Measurements from ENCODE around the gene PLXDC2.

Gene PLXDC2

GRCh38 chr10:19853831-19854230 is 37.6 kb downstream of the PLXDC2 start:
- Histone ChIP-seq H3K4me1 (ENCODE audit: control insufficient read depth in 1 of 2, insufficient read depth in 2 of 2, low read length in 2 of 2) (no peaks in the 10 kb centered on the region), H3K9ac (ENCODE audit: low read depth in 1 of 2, low read length in 2 of 2) (no peak overlapping the region), H3K4me3 (ENCODE audit: low read depth in 1 of 2, low read length in 2 of 2) (no peak overlapping the region), H3K27ac (ENCODE audit: low read depth, low read length) (no peak overlapping the region), H3K27me3 (ENCODE audit: control insufficient read depth in 1 of 2, insufficient read depth in 2 of 2, low read length in 2 of 2) (no peaks in the 10 kb centered on the region), H3K9me3 (ENCODE audit: control insufficient read depth in 1 of 2, low read length in 2 of 2) (no peaks in the 10 kb centered on the region), H3K36me3 (ENCODE audit: control insufficient read depth in 1 of 2, insufficient read depth in 2 of 2, low read length in 2 of 2) (no peaks in the 10 kb centered on the region)

- no peak overlapping the region for H3K4me3 ChIP-seq (ENCODE audit: low read depth in 1 of 2, low read length in 2 of 2)
- H3K27ac ChIP-seq (ENCODE audit: low read depth, low read length), result no peak overlapping the region
- H3K9ac ChIP-seq (ENCODE audit: low read depth in 1 of 2, low read length in 2 of 2), result no peak overlapping the region
- H3K4me1 ChIP-seq (ENCODE audit: control insufficient read depth in 1 of 2, insufficient read depth in 2 of 2, low read length in 2 of 2), result no peaks in the 10 kb centered on the region
- no peaks in the 10 kb centered on the region for H3K27me3 ChIP-seq (ENCODE audit: control insufficient read depth in 1 of 2, insufficient read depth in 2 of 2, low read length in 2 of 2)
- no peaks in the 10 kb centered on the region for H3K36me3 ChIP-seq (ENCODE audit: control insufficient read depth in 1 of 2, insufficient read depth in 2 of 2, low read length in 2 of 2)
- H3K9me3 ChIP-seq (ENCODE audit: control insufficient read depth in 1 of 2, low read length in 2 of 2), result no peaks in the 10 kb centered on the region
These were observed 41.6 kb downstream of the PLXDC2 start for GRCh38 chr10:19857876-19858275.

GRCh38 chr10:19860107-19860506 is 43.9 kb downstream of the PLXDC2 start:
- H3K4me3 ChIP-seq (ENCODE audit: low read depth in 1 of 2, low read length in 2 of 2), result no peak overlapping the region
- H3K27ac ChIP-seq (ENCODE audit: low read depth, low read length), result no peak overlapping the region
- H3K36me3 ChIP-seq (ENCODE audit: control insufficient read depth in 1 of 2, insufficient read depth in 2 of 2, low read length in 2 of 2), result no peaks in the 10 kb centered on the region
- H3K4me1 ChIP-seq (ENCODE audit: control insufficient read depth in 1 of 2, insufficient read depth in 2 of 2, low read length in 2 of 2), result no peaks in the 10 kb centered on the region
- H3K9ac ChIP-seq (ENCODE audit: low read depth in 1 of 2, low read length in 2 of 2), result no peak overlapping the region
- H3K27me3 ChIP-seq (ENCODE audit: control insufficient read depth in 1 of 2, insufficient read depth in 2 of 2, low read length in 2 of 2), result no peaks in the 10 kb centered on the region
- no peaks in the 10 kb centered on the region for H3K9me3 ChIP-seq (ENCODE audit: control insufficient read depth in 1 of 2, low read length in 2 of 2)

- Histone ChIP-seq H3K27me3 (ENCODE audit: control insufficient read depth in 1 of 2, insufficient read depth in 2 of 2, low read length in 2 of 2) (no peaks in the 10 kb centered on the region), H3K9ac (ENCODE audit: low read depth in 1 of 2, low read length in 2 of 2) (no peak overlapping the region), H3K36me3 (ENCODE audit: control insufficient read depth in 1 of 2, insufficient read depth in 2 of 2, low read length in 2 of 2) (no peaks in the 10 kb centered on the region), H3K4me3 (ENCODE audit: low read depth in 1 of 2, low read length in 2 of 2) (no peak overlapping the region), H3K4me1 (ENCODE audit: control insufficient read depth in 1 of 2, insufficient read depth in 2 of 2, low read length in 2 of 2) (no peaks in the 10 kb centered on the region), H3K9me3 (ENCODE audit: control insufficient read depth in 1 of 2, low read length in 2 of 2) (no peaks in the 10 kb centered on the region), H3K27ac (ENCODE audit: low read depth, low read length) (no peak overlapping the region)
These were observed 46.7 kb downstream of the PLXDC2 start for GRCh38 chr10:19862811-19863515.

GRCh38 chr10:19865676-19866075 is 49.4 kb downstream of the PLXDC2 start:
- no peak overlapping the region for H3K9ac ChIP-seq (ENCODE audit: low read depth in 1 of 2, low read length in 2 of 2)
- no peaks in the 10 kb centered on the region for H3K9me3 ChIP-seq (ENCODE audit: control insufficient read depth in 1 of 2, low read length in 2 of 2)
- H3K27ac ChIP-seq (ENCODE audit: low read depth, low read length), result no peak overlapping the region
- H3K4me3 ChIP-seq (ENCODE audit: low read depth in 1 of 2, low read length in 2 of 2), result no peak overlapping the region
- H3K4me1 ChIP-seq (ENCODE audit: control insufficient read depth in 1 of 2, insufficient read depth in 2 of 2, low read length in 2 of 2), result no peaks in the 10 kb centered on the region
- no peaks in the 10 kb centered on the region for H3K36me3 ChIP-seq (ENCODE audit: control insufficient read depth in 1 of 2, insufficient read depth in 2 of 2, low read length in 2 of 2)
- H3K27me3 ChIP-seq (ENCODE audit: control insufficient read depth in 1 of 2, insufficient read depth in 2 of 2, low read length in 2 of 2), result no peaks in the 10 kb centered on the region

- no peaks in the 10 kb centered on the region for H3K4me1 ChIP-seq (ENCODE audit: control insufficient read depth in 1 of 2, insufficient read depth in 2 of 2, low read length in 2 of 2)
- no peak overlapping the region for H3K4me3 ChIP-seq (ENCODE audit: low read depth in 1 of 2, low read length in 2 of 2)
- H3K9me3 ChIP-seq (ENCODE audit: control insufficient read depth in 1 of 2, low read length in 2 of 2), result no peaks in the 10 kb centered on the region
- no peak overlapping the region for H3K27ac ChIP-seq (ENCODE audit: low read depth, low read length)
- H3K36me3 ChIP-seq (ENCODE audit: control insufficient read depth in 1 of 2, insufficient read depth in 2 of 2, low read length in 2 of 2), result no peaks in the 10 kb centered on the region
- H3K9ac ChIP-seq (ENCODE audit: low read depth in 1 of 2, low read length in 2 of 2), result no peak overlapping the region
- H3K27me3 ChIP-seq (ENCODE audit: control insufficient read depth in 1 of 2, insufficient read depth in 2 of 2, low read length in 2 of 2), result no peaks in the 10 kb centered on the region
These were observed 53.1 kb downstream of the PLXDC2 start for GRCh38 chr10:19869370-19869769.

- Histone ChIP-seq H3K9ac (ENCODE audit: low read depth in 1 of 2, low read length in 2 of 2) (no peak overlapping the region), H3K9me3 (ENCODE audit: control insufficient read depth in 1 of 2, low read length in 2 of 2) (no peaks in the 10 kb centered on the region), H3K36me3 (ENCODE audit: control insufficient read depth in 1 of 2, insufficient read depth in 2 of 2, low read length in 2 of 2) (no peaks in the 10 kb centered on the region), H3K27ac (ENCODE audit: low read depth, low read length) (no peak overlapping the region), H3K4me1 (ENCODE audit: control insufficient read depth in 1 of 2, insufficient read depth in 2 of 2, low read length in 2 of 2) (no peaks in the 10 kb centered on the region), H3K27me3 (ENCODE audit: control insufficient read depth in 1 of 2, insufficient read depth in 2 of 2, low read length in 2 of 2) (no peaks in the 10 kb centered on the region), H3K4me3 (ENCODE audit: low read depth in 1 of 2, low read length in 2 of 2) (no peak overlapping the region)
These were observed 56.5 kb downstream of the PLXDC2 start for GRCh38 chr10:19872504-19873271.

GRCh38 chr10:19874190-19874589 is 58.0 kb downstream of the PLXDC2 start:
- no peaks in the 10 kb centered on the region for H3K36me3 ChIP-seq (ENCODE audit: control insufficient read depth in 1 of 2, insufficient read depth in 2 of 2, low read length in 2 of 2)
- H3K4me1 ChIP-seq (ENCODE audit: control insufficient read depth in 1 of 2, insufficient read depth in 2 of 2, low read length in 2 of 2), result no peaks in the 10 kb centered on the region
- no peak overlapping the region for H3K9ac ChIP-seq (ENCODE audit: low read depth in 1 of 2, low read length in 2 of 2)
- H3K27ac ChIP-seq (ENCODE audit: low read depth, low read length), result no peak overlapping the region
- H3K9me3 ChIP-seq (ENCODE audit: control insufficient read depth in 1 of 2, low read length in 2 of 2), result no peaks in the 10 kb centered on the region
- no peak overlapping the region for H3K4me3 ChIP-seq (ENCODE audit: low read depth in 1 of 2, low read length in 2 of 2)
- H3K27me3 ChIP-seq (ENCODE audit: control insufficient read depth in 1 of 2, insufficient read depth in 2 of 2, low read length in 2 of 2), result no peaks in the 10 kb centered on the region

GRCh38 chr10:19874791-19875190 is 58.6 kb downstream of the PLXDC2 start:
- no peak overlapping the region for H3K9ac ChIP-seq (ENCODE audit: low read depth in 1 of 2, low read length in 2 of 2)
- no peaks in the 10 kb centered on the region for H3K9me3 ChIP-seq (ENCODE audit: control insufficient read depth in 1 of 2, low read length in 2 of 2)
- H3K27ac ChIP-seq (ENCODE audit: low read depth, low read length), result no peak overlapping the region
- no peak overlapping the region for H3K4me3 ChIP-seq (ENCODE audit: low read depth in 1 of 2, low read length in 2 of 2)
- no peaks in the 10 kb centered on the region for H3K36me3 ChIP-seq (ENCODE audit: control insufficient read depth in 1 of 2, insufficient read depth in 2 of 2, low read length in 2 of 2)
- no peaks in the 10 kb centered on the region for H3K27me3 ChIP-seq (ENCODE audit: control insufficient read depth in 1 of 2, insufficient read depth in 2 of 2, low read length in 2 of 2)
- no peaks in the 10 kb centered on the region for H3K4me1 ChIP-seq (ENCODE audit: control insufficient read depth in 1 of 2, insufficient read depth in 2 of 2, low read length in 2 of 2)

GRCh38 chr10:19876570-19876969 is 60.3 kb downstream of the PLXDC2 start:
- Histone ChIP-seq H3K36me3 (ENCODE audit: control insufficient read depth in 1 of 2, insufficient read depth in 2 of 2, low read length in 2 of 2) (no peaks in the 10 kb centered on the region), H3K4me3 (ENCODE audit: low read depth in 1 of 2, low read length in 2 of 2) (no peak overlapping the region), H3K9me3 (ENCODE audit: control insufficient read depth in 1 of 2, low read length in 2 of 2) (no peaks in the 10 kb centered on the region), H3K4me1 (ENCODE audit: control insufficient read depth in 1 of 2, insufficient read depth in 2 of 2, low read length in 2 of 2) (no peaks in the 10 kb centered on the region), H3K27me3 (ENCODE audit: control insufficient read depth in 1 of 2, insufficient read depth in 2 of 2, low read length in 2 of 2) (no peaks in the 10 kb centered on the region), H3K9ac (ENCODE audit: low read depth in 1 of 2, low read length in 2 of 2) (no peak overlapping the region), H3K27ac (ENCODE audit: low read depth, low read length) (no peak overlapping the region)
